HUES48 (cell line): Measurements from ENCODE around the gene ZNF761.
"Not testable (repeated sequence)": the region's sequence is repeated elsewhere in the genome, so short reads cannot be mapped to it uniquely, and the experiment has no call there.

Experiments
- H3K27ac ChIP-seq: one replicate; pipeline ENCODE4 v1.7.0; 2013; ENCODE audit warnings: low read depth, low read length, inconsistent platforms
- H3K27me3 ChIP-seq: 2 replicates; pipeline ENCODE4 v1.6.1; 2013; ENCODE audit warnings: mild to moderate bottlenecking, low read length; ENCODE audit not compliant: control insufficient read depth, insufficient read depth
- H3K36me3 ChIP-seq: 2 replicates; pipeline ENCODE4 v1.6.1; 2013; ENCODE audit warnings: low read length; ENCODE audit not compliant: control insufficient read depth, insufficient read depth
- H3K4me1 ChIP-seq: 2 replicates; pipeline ENCODE4 v1.6.1; 2013; ENCODE audit warnings: mild to moderate bottlenecking, low read length; ENCODE audit not compliant: control insufficient read depth, insufficient read depth
- H3K4me3 ChIP-seq: 2 replicates; pipeline ENCODE4 v1.5.1; 2013; ENCODE audit warnings: mild to moderate bottlenecking, low read depth, low read length
- H3K9ac ChIP-seq: 2 replicates; pipeline ENCODE4 v1.6.1; 2013; ENCODE audit warnings: mild to moderate bottlenecking, low read depth, low read length, moderate library complexity
- H3K9me3 ChIP-seq: 2 replicates; pipeline ENCODE4 v1.6.1; 2013; ENCODE audit warnings: low read length; ENCODE audit not compliant: control insufficient read depth, insufficient read depth

Gene ZNF761

DNA sequence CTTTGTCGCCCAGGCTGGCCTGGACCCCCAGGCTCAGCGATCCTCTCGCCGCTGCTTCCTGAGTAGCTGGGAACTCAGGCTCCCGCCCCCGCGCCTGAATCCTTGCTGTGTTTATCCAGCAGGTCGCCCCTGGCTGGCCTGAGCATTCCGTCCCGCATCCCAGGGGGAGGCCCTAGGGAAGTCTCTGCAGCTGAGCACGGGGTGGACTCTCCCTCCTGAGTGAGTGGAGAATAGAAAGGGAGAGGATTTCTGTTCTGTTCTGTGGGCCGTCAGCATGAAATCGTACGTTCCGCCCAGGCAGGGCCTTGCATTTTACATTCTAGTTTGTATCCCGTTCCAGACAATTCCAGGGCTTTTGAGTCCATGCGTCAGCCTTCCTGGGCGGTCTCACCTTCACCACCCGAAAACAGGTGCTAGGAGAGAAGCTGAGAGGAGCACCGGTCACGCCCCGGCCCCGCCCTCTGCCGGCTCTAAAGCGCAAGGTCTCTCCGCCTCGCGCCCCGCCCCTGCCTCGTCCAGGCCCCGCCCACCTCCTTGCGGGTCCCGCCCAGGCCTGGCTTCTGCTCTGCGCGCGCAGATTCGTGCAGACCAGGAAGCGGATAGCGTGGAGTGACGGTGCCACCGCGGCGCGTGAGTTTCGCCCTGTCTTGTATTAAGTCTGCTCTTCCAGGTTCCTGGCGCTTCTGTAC lies at the start of gene ZNF761:
Gene ZNF761, plus strand, starts transcription at position 586 of the 689 bp plus-strand sequence. CDS start 15,285 bp downstream, outside the sequence.
- Histone ChIP-seq H3K4me1 (peaks cover 7% of the 10 kb centered on the region), H3K27me3 (no peaks in the 10 kb centered on the region), H3K36me3 (peaks cover 31% of the 10 kb centered on the region), H3K4me3 (peak within 1 kb of the TSS; percentile 95), H3K27ac (peak within 1 kb of the TSS; percentile 90), H3K9ac (peak within 1 kb of the TSS; percentile 72), H3K9me3 (no peaks in the 10 kb centered on the region)

GRCh38 chr19:53388168-53388567 lies 43.6 kb upstream of the ZNF761 start:
- Histone ChIP-seq H3K4me1 (peaks cover 7% of the 10 kb centered on the region; the same call in 1 of the 2 replicates), H3K4me3 (no peak overlapping the region), H3K27ac (no peak overlapping the region), H3K9ac (no peak overlapping the region), H3K9me3 (peaks cover 19% of the 10 kb centered on the region), H3K36me3 (peaks cover 36% of the 10 kb centered on the region), H3K27me3 (no peaks in the 10 kb centered on the region)

DNA sequence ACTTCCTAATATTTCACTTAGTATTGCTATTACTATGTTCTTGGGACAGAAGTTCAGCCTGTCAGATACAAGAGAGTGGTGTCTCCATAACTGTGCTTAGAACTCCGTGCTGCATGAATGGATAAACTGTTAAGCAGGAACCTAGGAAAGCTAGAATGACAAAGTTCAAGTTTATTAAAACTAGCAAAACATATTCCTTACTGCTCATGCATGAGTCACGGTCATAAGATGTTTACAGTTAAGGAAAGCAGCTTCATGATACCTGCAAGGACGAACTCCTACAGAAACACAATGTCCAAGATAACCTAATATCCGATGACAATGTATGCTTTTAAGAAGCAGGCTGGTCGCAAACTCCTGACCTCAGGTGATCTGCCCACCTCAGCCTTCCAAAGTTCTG lies 42.9 kb upstream of the ZNF761 start:
- Histone ChIP-seq H3K4me3 (no peak overlapping the region), H3K9ac (no peak overlapping the region), H3K4me1 (peaks cover 9% of the 10 kb centered on the region), H3K27me3 (no peaks in the 10 kb centered on the region), H3K9me3 (peaks cover 11% of the 10 kb centered on the region), H3K27ac (no peak overlapping the region), H3K36me3 (peaks cover 28% of the 10 kb centered on the region)

- Histone ChIP-seq H3K9me3 (peaks cover 6% of the 10 kb centered on the region), H3K36me3 (peaks cover 22% of the 10 kb centered on the region), H3K9ac (no peak overlapping the region), H3K4me3 (no peak overlapping the region), H3K4me1 (peaks cover 10% of the 10 kb centered on the region), H3K27ac (no peak overlapping the region), H3K27me3 (no peaks in the 10 kb centered on the region)
Observed at GRCh38 chr19:53389571-53389970, 42.2 kb upstream of the ZNF761 start.

DNA sequence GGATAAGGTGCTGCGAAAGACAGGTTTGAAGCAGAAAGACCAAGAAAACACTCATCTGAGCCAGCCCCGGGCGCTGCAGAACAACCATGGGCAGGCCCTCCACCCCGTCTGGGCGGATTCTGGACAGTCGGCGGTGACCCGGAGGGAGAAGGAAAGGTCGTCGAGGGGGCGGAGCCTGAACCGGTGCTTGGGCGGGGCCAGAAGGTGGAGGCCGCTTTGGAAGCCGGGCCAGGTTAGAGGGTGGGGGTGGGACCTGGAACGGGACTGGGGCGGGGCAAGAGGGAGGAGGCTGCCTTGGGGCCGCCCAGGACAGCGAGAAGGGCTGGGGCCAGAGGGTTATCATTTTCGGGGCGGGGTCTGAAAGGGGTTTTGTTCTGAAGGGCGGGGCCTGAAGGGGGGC lies 41.8 kb upstream of the ZNF761 start:
- Histone ChIP-seq H3K27ac (no peak overlapping the region), H3K36me3 (peaks cover 18% of the 10 kb centered on the region), H3K27me3 (no peaks in the 10 kb centered on the region), H3K4me1 (peaks cover 10% of the 10 kb centered on the region), H3K9me3 (0 out of 2 replicates have a peak, but pooled peaks cover 3% of the 10 kb centered on the region), H3K4me3 (no peak overlapping the region), H3K9ac (no peak overlapping the region)

GRCh38 chr19:53394522-53394973 lies 37.2 kb upstream of the ZNF761 start:
- peak overlapping the region; percentile 95 for H3K4me3 ChIP-seq
- H3K9ac ChIP-seq: no peak overlapping the region
- peaks cover 10% of the 10 kb centered on the region for H3K4me1 ChIP-seq
- peak overlapping the region; percentile 80 for H3K27ac ChIP-seq
- H3K36me3 ChIP-seq: peaks cover 13% of the 10 kb centered on the region
- H3K27me3 ChIP-seq: no peaks in the 10 kb centered on the region
- H3K9me3 ChIP-seq: no peaks in the 10 kb centered on the region

DNA sequence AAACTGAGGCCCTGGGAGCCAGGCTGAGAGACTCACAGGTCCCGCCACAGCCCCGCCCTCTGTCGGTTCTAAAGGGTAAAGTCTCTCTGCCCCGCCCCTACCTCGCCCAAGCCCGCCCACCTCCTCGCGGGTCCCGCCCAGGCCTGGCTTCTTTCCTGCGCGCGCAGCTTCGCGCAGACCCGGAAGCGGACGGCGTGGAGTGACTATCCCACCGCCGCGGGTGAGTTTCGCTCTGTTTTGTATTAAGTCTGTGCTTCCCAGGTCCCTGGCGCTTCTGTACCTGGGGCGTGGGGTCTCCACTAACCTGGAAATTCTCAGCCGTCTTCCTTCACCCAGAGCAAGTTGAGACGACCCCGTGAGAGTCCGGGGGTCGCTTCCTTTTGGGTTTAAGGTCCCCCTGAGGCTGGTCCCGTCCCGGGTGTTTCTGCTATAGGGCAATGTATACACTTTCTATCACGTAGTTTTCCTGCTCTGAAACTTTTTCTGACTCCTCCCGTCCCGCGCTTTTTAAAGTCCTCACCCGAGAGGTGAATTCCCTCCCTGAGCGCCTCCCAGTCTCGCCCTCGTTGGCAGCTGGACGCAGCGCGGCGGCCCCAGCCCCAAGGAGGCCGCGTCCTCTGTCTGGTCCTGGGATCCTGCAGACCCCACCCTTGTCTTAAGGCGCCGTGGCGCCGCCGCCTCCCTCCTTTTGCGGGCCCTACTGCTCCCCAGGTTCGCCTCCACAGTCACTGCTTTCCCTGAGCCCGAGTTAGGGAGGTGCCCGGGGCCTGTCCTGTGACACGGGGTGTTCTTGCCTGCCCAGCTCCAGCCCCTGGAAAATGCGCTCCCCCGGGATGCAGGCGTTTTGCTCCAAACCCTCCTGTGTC lies 36.6 kb upstream of the ZNF761 start, which contains the start of gene ZNF765:
Gene ZNF765, plus strand, starts transcription at position 176 of the 866 bp plus-strand sequence. CDS start 2,867 bp downstream, outside the sequence.
- Histone ChIP-seq H3K4me1 (peaks cover 7% of the 10 kb centered on the region), H3K4me3 (peak within 1 kb of the TSS; percentile 95), H3K9ac (peak within 1 kb of the TSS; percentile 57; the same call in 1 of the 2 replicates), H3K27ac (peak within 1 kb of the TSS; percentile 80), H3K9me3 (no peaks in the 10 kb centered on the region), H3K36me3 (peaks cover 20% of the 10 kb centered on the region), H3K27me3 (no peaks in the 10 kb centered on the region)

DNA sequence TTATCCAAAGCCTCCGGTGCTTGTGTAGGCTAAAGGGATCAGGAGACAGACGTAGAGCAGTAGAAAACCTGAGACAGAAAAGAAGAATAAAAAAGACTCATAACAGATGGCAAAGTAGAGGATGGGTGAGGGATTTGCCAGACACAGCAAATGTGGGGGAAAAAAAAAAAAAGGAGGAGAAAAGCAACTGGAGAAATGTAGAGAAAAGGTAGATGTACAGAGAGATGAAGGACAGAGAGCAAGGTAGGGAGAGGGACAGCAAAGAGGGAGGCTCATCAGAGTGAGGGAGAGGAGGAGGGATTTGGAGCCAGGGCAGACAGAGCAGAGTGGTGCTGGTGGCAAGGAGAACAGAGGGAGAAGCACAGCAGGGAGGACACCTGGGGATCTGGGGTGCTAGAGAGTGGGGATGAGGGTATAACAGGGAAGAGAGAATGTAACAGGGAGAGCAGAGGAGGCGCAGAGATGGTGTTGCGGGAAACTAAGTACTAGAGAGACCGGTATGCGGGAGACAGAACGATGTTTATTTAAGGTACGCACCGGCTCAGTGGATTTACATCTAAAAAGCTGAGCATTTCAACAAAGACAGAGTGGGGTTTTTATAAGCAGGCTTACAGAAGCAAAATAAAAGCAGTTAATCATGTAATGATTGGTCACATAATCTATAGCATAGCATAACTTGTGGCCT lies 35.8 kb upstream of the ZNF761 start:
- H3K27me3 ChIP-seq, H3K9ac ChIP-seq, H3K9me3 ChIP-seq, H3K4me1 ChIP-seq: not testable (repeated sequence)
- peaks cover 27% of the 10 kb centered on the region for H3K36me3 ChIP-seq
- peak overlapping the region; percentile 95 for H3K4me3 ChIP-seq
- peak overlapping the region; percentile 32 for H3K27ac ChIP-seq

DNA sequence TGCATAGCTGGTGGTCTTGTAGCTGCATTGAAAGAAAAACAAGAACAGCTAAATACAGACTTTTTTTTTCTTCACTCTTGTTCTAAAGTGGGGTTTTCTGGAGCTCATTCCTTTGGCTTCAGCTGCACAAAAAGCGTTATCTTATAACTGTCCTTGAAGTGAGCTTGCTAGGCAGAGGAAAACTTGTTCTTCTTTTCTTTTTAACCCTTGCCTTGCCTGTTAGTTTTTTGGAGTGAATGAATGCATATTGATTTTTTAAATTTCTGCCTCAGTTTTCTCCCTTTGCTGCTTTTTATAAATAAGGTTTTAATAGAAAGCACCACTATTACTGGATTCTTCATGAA lies 35.3 kb upstream of the ZNF761 start:
- no peak overlapping the region for H3K27ac ChIP-seq
- peaks cover 28% of the 10 kb centered on the region for H3K36me3 ChIP-seq
- H3K9ac ChIP-seq: no peak overlapping the region
- peak overlapping the region; percentile 95 for H3K4me3 ChIP-seq
- no peaks in the 10 kb centered on the region for H3K9me3 ChIP-seq
- H3K4me1 ChIP-seq: peaks cover 7% of the 10 kb centered on the region
- H3K27me3 ChIP-seq: no peaks in the 10 kb centered on the region

DNA sequence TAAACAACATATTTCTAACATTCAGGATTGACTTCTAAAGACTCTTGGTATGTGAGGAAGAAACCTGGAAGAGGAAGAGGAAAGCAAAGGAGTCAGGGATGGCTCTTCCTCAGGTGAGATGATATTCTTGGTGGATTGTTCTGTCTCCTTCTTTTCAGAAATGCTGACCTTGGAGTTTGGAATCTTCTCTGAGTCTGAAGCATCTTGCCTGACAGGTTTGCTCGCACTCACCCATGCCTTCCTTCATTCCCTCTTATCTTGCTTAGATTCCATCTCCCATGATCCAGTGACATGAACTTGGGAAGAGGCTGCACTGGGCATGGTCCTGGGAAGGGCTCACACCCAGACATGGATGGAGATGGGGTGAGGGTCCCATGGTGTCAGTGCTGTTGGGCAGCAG lies 33.9 kb upstream of the ZNF761 start:
- H3K4me3 ChIP-seq, H3K4me1 ChIP-seq, H3K27ac ChIP-seq, H3K27me3 ChIP-seq, H3K9ac ChIP-seq, H3K9me3 ChIP-seq: not testable (repeated sequence)
- peaks cover 36% of the 10 kb centered on the region for H3K36me3 ChIP-seq
